GM21786 (cell line): ENCODE results near the gene PDGFRB.
"Not testable (repeated sequence)": the region's sequence is repeated elsewhere in the genome, so short reads cannot be mapped to it uniquely, and the experiment has no call there.

Source experiments
- ATAC-seq: cut with Tn5 transposase; IDR thresholded peaks from one replicate; pipeline ENCODE4 v1.9.1; 2021; ENCODE audit not compliant: unreplicated experiment

Gene PDGFRB

DNA sequence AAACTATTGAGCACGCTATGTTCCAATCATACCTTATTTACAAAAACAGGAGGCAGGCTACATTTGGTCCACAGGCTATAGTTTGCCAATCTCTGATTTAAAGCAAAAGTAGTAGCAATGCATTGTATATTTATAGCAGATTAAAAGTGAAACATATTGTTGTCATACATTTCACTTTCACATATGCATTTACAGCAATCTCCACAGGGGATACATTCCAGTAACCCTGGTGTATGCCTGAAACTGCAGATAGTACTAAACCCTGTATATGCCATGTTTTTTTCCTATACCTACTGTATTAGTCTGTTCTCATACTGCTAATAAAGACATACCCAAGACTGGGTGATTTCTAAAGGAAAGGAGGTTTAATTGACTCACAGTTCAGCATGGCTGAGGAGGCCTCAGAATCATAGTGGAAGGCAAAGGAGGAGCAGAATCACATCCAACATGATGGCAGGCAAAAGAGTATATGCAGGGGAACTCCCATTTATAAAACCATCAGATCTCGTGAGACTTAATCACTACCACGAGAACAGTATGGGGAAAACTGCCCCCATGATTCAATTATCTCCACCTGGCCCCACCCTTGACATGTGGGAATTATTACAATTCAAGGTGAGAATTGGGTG is 63.4 kb downstream of the PDGFRB start:
- ATAC-seq = peak; percentile 96

DNA sequence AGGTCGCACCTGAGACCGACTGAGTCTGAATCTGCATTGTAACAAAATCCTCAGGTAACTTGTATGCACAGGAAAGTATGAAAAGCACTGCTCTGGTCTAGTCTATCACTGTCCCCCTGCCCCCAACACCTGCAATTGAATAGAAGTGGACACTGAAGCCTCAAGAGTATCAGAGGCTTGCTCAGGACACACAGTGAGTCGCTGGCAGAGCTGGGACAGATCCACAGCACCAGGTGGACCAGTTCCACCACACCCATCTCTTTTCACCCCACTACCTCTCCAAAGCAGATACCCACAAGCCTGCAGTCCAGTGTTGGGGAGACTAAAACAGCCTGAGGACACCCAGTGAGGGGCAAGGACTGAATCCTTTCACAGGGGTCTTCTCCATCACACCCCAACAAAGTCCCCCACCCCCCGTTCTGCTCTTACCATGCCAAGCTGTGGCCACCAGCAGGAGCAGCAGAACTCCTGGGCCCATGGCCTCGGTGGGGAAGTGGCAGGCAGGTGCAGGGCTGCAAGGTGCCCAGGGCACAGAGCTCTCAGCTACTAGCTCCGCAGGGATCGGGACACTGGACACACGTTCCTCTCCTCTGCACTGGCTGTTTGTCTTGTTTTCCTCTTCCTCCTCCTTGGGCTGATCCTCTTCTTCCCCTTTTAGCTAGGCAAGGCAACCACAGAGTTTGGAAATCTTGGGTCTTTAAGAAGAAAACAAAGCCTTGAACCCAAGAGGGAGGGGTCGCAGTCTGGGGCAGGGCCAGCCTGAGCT is 69.5 kb downstream of the PDGFRB start, which contains the start of gene CSF1R:
CSF1R (minus strand) TSS at position 605 of the 766 bp plus-strand sequence; CDS start at position 478, 127 bp downstream.
- ATAC-seq = no peak

DNA sequence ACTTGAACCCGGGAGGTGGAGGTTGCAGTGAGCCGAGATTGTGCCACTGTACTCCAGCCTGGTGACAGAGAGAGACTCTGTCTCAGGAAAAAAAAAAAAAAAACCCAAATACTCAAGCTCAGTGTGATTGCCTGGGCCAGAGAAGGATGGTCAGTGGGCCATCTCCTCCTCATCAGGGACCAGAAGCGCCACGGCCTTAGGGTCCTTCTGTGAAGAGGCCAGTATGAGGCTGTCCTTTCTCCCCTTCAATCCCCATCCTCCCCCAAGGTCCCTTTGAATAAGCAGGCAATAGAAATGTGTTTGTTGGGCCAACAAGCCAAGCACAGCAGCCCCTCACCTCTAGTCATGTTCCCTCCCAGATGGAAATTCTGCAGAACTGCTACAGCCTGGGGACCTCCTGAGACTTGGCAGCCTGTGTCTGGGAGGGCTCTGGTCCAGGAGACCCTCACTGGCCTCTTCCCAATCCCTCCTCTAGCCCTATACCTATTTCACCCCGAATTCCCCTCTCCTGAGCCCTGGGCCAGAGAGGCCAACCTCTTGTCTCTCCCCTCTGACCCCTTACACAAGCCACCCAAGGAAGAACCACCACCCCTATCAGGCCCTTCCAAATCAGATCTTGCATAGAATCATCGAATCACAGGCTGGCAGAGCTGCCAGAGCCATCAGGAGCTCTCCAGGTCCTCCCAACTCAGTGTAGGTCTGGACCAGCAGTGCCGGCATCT is 70.3 kb downstream of the PDGFRB start:
- ATAC-seq = no peak

- not testable (repeated sequence) for ATAC-seq
These were observed 70.9 kb downstream of the PDGFRB start for GRCh38 chr5:150084754-150085153.

GRCh38 chr5:150082889-150083288 is 72.8 kb downstream of the PDGFRB start:
- ATAC-seq = no peak

DNA sequence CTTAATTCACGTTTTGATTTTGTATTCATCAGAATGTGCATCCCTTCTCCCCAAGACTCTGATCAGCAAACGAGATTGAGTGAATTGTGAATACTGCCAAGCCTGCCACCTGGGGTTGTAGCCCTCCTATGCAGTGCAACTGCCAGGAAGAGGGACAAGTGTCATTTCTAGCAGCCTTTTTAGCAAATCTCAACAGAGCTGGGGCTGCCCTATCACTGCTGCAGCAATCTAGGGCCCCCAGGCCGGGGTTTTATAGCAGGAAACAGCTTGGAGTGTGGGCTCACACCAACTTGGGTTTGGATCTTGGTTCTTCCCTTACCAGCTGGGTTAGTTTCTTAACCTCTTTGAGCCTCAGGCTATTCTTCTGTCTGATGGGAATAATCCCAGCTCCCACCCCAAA is 73.3 kb downstream of the PDGFRB start:
- peak; percentile 16 for ATAC-seq

GRCh38 chr5:150081541-150082283 is 73.9 kb downstream of the PDGFRB start:
- peak; percentile 94 for ATAC-seq

- ATAC-seq = no peak
These were observed 74.8 kb downstream of the PDGFRB start for GRCh38 chr5:150080696-150081435.

- ATAC-seq = no peak
These were observed 75.7 kb downstream of the PDGFRB start for GRCh38 chr5:150079909-150080461.

- ATAC-seq = no peak
These were observed 76.6 kb downstream of the PDGFRB start for GRCh38 chr5:150078802-150079689.

DNA sequence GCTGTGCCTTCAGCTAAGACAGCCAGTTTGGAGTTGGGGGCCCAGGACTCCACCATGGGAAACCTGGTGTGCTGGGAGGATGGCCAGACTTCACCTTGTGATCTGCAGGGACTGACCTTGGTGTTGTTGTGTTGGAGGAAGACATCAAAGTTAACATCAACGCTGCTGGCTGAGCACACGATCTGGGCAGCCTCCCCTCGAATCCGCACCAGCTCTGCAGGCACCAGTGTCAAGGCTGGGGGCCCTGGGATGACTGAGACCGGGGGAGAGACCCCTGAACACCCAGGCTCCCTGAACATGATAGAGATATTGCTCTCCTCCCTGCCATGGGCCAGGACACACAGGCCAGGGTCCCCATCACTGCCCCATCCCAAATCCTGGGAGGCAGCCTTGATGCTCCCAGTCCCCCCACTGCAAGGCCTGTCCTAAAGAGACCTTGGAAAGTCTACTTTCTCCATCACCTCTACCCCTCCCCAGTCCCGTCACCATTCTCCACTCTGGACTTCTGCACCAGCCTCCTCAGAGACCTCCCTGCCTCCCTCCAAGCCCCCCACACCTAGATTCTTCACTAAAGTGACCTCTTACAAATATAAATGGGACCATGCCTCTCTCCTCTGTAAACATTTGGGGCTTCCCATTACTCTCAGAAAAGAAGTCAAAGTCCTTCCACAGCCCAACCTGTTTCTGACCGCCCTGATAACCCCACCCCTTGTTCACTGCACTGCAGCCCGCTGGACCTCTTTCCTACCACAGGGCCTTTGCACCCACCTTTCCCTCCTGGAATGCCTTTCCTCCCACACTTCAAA is 77.4 kb downstream of the PDGFRB start:
- ATAC-seq = no peak

DNA sequence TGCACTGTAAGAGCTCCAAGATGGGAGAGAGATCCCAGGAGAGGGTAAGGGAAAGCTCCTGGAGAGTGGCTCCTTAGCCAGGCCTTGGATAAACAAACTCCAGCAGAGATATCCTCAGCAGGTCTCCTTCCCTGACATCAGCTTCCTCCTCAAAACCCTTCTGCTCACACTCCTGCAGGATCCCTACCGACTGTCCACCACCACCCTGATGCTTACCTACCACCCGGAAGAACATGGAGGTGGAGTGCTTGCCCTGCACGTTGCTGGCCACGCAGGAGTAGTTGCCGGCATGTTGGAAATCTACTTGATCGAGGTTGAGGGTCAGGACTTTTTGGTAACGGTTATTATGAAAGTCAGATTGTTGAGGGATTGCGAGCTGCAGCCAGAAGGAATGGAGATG is 78.6 kb downstream of the PDGFRB start:
- no peak for ATAC-seq

DNA sequence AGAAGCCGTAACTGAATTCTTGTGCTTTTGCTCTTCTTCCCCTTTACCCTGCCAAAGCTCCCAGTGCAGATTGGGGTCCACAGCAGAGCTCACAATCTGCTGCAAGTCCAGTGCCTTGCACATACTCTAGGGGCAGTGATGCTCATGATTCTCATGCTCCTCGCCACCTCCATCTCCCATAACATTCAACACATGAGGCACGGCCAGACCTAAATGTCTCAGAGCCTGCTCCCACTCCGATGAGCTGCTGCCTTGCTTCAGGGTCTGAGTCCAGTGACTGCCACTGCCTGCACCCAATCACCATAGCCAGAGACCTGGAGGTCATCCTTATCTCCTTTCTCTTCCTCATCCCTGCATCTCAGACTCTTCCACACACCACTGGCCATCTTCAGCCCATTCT is 79.8 kb downstream of the PDGFRB start:
- ATAC-seq = no peak

DNA sequence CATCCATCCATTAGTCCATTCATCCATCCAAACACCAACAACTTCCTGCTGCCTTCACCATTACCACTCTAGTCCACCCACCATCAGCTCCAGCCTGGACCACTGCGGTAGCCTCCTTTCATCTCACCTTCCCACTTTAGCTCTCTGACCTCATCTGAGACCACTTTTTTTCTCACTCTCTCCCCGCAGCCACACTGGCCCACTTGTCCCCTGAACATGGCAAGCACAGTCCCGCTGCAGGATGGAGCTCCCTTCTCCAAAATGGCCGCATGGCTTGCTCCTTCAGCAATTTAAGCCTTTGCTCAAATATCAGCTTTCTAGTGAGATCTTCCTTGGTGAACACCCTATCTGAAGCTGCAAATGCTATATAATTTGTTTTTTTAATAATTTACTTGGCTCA is 80.4 kb downstream of the PDGFRB start:
- no peak for ATAC-seq

DNA sequence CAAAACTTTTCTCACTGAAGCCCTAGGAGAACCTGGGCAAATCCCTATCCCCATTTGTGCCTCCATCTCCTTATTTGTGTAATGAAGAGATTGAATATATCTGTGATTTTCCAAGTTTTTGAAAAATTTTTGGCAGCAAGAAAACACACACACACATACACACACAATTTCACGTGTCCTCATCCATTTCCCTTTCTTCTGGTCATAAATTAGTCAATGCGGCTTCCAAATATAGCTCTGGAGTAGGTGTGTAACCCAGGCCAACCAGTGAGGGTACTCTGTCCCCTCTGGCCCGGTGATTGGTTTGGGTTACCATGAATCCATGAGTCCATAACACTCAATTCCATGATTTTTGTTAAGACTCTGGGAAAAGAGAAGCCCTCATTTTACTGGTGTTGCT is 82.0 kb downstream of the PDGFRB start:
- ATAC-seq = no peak

- ATAC-seq = no peak
These were observed 82.5 kb downstream of the PDGFRB start for GRCh38 chr5:150073086-150073625.

DNA sequence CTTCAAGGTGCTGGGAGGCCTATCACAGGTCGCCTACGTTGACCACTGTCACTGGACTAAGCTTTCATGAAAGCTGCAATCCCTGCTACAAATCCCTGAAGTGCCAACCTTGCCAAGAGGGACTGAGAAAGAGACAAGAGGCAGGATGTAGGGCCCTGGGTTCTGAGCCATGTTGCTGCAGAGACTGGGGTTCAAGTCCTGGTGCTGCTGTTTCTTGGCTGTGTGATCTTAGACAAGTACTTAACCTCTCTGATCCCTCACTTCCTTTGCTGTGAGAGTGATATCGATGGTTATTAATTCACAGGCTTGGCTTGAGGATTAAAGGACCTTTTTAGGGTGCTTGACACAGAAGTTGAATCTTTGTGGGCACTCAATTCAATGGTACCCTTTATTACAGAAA is 84.8 kb downstream of the PDGFRB start:
- ATAC-seq = no peak
